Measurements from ENCODE around the gene DUSP7.

Gene DUSP7

GRCh38 chr3:52084954-52085680, 28.7 kb upstream of the DUSP7 start:
- no peak overlapping the region for H3K4me3 ChIP-seq (ENCODE audit: low read depth, low read length)

GRCh38 chr3:52084216-52084945, 28.0 kb upstream of the DUSP7 start:
- no peaks in the 10 kb centered on the region for H3K4me1 ChIP-seq (ENCODE audit: control insufficient read depth, insufficient read depth, low read length)
- H3K27ac ChIP-seq (ENCODE audit: low read depth, low read length) = no peak overlapping the region
- no peaks in the 10 kb centered on the region for H3K9me3 ChIP-seq (ENCODE audit: control insufficient read depth, insufficient read depth, low read length)
- H3K9ac ChIP-seq (ENCODE audit: low read depth, low read length) = no peak overlapping the region
- no peak overlapping the region for H3K4me3 ChIP-seq (ENCODE audit: low read depth, low read length)
- H3K27me3 ChIP-seq (ENCODE audit: control insufficient read depth, insufficient read depth, low read length) = no peaks in the 10 kb centered on the region
- H3K36me3 ChIP-seq (ENCODE audit: control insufficient read depth, insufficient read depth, low read length) = 0 out of 2 replicates have a peak, but pooled peaks cover 5% of the 10 kb centered on the region

More at GRCh38 chr3:52084954-52085680, 28.7 kb upstream of the DUSP7 start:
- H3K9me3 ChIP-seq (ENCODE audit: control insufficient read depth, insufficient read depth, low read length) = no peaks in the 10 kb centered on the region
- no peaks in the 10 kb centered on the region for H3K4me1 ChIP-seq (ENCODE audit: control insufficient read depth, insufficient read depth, low read length)
- H3K9ac ChIP-seq (ENCODE audit: low read depth, low read length) = no peak overlapping the region
- 0 out of 2 replicates have a peak, but pooled peaks cover 2% of the 10 kb centered on the region for H3K36me3 ChIP-seq (ENCODE audit: control insufficient read depth, insufficient read depth, low read length)
- H3K27ac ChIP-seq (ENCODE audit: low read depth, low read length) = no peak overlapping the region
- H3K27me3 ChIP-seq (ENCODE audit: control insufficient read depth, insufficient read depth, low read length) = no peaks in the 10 kb centered on the region

GRCh38 chr3:52083556-52084087, 27.3 kb upstream of the DUSP7 start:
- Histone ChIP-seq H3K9ac (ENCODE audit: low read depth, low read length) (no peak overlapping the region), H3K36me3 (ENCODE audit: control insufficient read depth, insufficient read depth, low read length) (0 out of 2 replicates have a peak, but pooled peaks cover 5% of the 10 kb centered on the region), H3K27ac (ENCODE audit: low read depth, low read length) (no peak overlapping the region), H3K9me3 (ENCODE audit: control insufficient read depth, insufficient read depth, low read length) (no peaks in the 10 kb centered on the region), H3K4me3 (ENCODE audit: low read depth, low read length) (no peak overlapping the region), H3K27me3 (ENCODE audit: control insufficient read depth, insufficient read depth, low read length) (no peaks in the 10 kb centered on the region), H3K4me1 (ENCODE audit: control insufficient read depth, insufficient read depth, low read length) (no peaks in the 10 kb centered on the region)

- Histone ChIP-seq H3K36me3 (ENCODE audit: control insufficient read depth, insufficient read depth, low read length) (0 out of 2 replicates have a peak, but pooled peaks cover 5% of the 10 kb centered on the region), H3K27ac (ENCODE audit: low read depth, low read length) (no peak overlapping the region), H3K27me3 (ENCODE audit: control insufficient read depth, insufficient read depth, low read length) (no peaks in the 10 kb centered on the region), H3K4me1 (ENCODE audit: control insufficient read depth, insufficient read depth, low read length) (no peaks in the 10 kb centered on the region), H3K9ac (ENCODE audit: low read depth, low read length) (no peak overlapping the region), H3K9me3 (ENCODE audit: control insufficient read depth, insufficient read depth, low read length) (no peaks in the 10 kb centered on the region), H3K4me3 (ENCODE audit: low read depth, low read length) (no peak overlapping the region)
Observed at GRCh38 chr3:52082951-52083350, 26.6 kb upstream of the DUSP7 start.

GRCh38 chr3:52080830-52081719, 24.7 kb upstream of the DUSP7 start:
- Histone ChIP-seq H3K9me3 (ENCODE audit: control insufficient read depth, insufficient read depth, low read length) (no peaks in the 10 kb centered on the region), H3K27me3 (ENCODE audit: control insufficient read depth, insufficient read depth, low read length) (no peaks in the 10 kb centered on the region), H3K27ac (ENCODE audit: low read depth, low read length) (no peak overlapping the region), H3K4me1 (ENCODE audit: control insufficient read depth, insufficient read depth, low read length) (no peaks in the 10 kb centered on the region), H3K36me3 (ENCODE audit: control insufficient read depth, insufficient read depth, low read length) (0 out of 2 replicates have a peak, but pooled peaks cover 5% of the 10 kb centered on the region), H3K9ac (ENCODE audit: low read depth, low read length) (no peak overlapping the region), H3K4me3 (ENCODE audit: low read depth, low read length) (no peak overlapping the region)

- no peaks in the 10 kb centered on the region for H3K4me1 ChIP-seq (ENCODE audit: control insufficient read depth, insufficient read depth, low read length)
- H3K36me3 ChIP-seq (ENCODE audit: control insufficient read depth, insufficient read depth, low read length) = peaks cover 15% of the 10 kb centered on the region
- no peak overlapping the region for H3K4me3 ChIP-seq (ENCODE audit: low read depth, low read length)
- H3K9ac ChIP-seq (ENCODE audit: low read depth, low read length) = no peak overlapping the region
- no peaks in the 10 kb centered on the region for H3K9me3 ChIP-seq (ENCODE audit: control insufficient read depth, insufficient read depth, low read length)
- H3K27me3 ChIP-seq (ENCODE audit: control insufficient read depth, insufficient read depth, low read length) = no peaks in the 10 kb centered on the region
- no peak overlapping the region for H3K27ac ChIP-seq (ENCODE audit: low read depth, low read length)
Observed at GRCh38 chr3:52079958-52080357, 23.6 kb upstream of the DUSP7 start.

- Histone ChIP-seq H3K4me1 (ENCODE audit: control insufficient read depth, insufficient read depth, low read length) (no peaks in the 10 kb centered on the region), H3K9me3 (ENCODE audit: control insufficient read depth, insufficient read depth, low read length) (no peaks in the 10 kb centered on the region), H3K9ac (ENCODE audit: low read depth, low read length) (no peak overlapping the region), H3K27ac (ENCODE audit: low read depth, low read length) (no peak overlapping the region), H3K36me3 (ENCODE audit: control insufficient read depth, insufficient read depth, low read length) (peaks cover 23% of the 10 kb centered on the region), H3K4me3 (ENCODE audit: low read depth, low read length) (no peak overlapping the region), H3K27me3 (ENCODE audit: control insufficient read depth, insufficient read depth, low read length) (no peaks in the 10 kb centered on the region)
Observed at GRCh38 chr3:52078781-52079560, 22.6 kb upstream of the DUSP7 start.

- H3K4me3 ChIP-seq (ENCODE audit: low read depth, low read length) = no peak overlapping the region
- H3K9me3 ChIP-seq (ENCODE audit: control insufficient read depth, insufficient read depth, low read length) = no peaks in the 10 kb centered on the region
- no peak overlapping the region for H3K9ac ChIP-seq (ENCODE audit: low read depth, low read length)
- no peak overlapping the region for H3K27ac ChIP-seq (ENCODE audit: low read depth, low read length)
- H3K4me1 ChIP-seq (ENCODE audit: control insufficient read depth, insufficient read depth, low read length) = no peaks in the 10 kb centered on the region
- peaks cover 29% of the 10 kb centered on the region for H3K36me3 ChIP-seq (ENCODE audit: control insufficient read depth, insufficient read depth, low read length)
- no peaks in the 10 kb centered on the region for H3K27me3 ChIP-seq (ENCODE audit: control insufficient read depth, insufficient read depth, low read length)
Observed at GRCh38 chr3:52077925-52078324, 21.6 kb upstream of the DUSP7 start.

- no peak overlapping the region for H3K27ac ChIP-seq (ENCODE audit: low read depth, low read length)
- no peaks in the 10 kb centered on the region for H3K4me1 ChIP-seq (ENCODE audit: control insufficient read depth, insufficient read depth, low read length)
- no peak overlapping the region for H3K4me3 ChIP-seq (ENCODE audit: low read depth, low read length)
- H3K9ac ChIP-seq (ENCODE audit: low read depth, low read length) = no peak overlapping the region
- no peaks in the 10 kb centered on the region for H3K9me3 ChIP-seq (ENCODE audit: control insufficient read depth, insufficient read depth, low read length)
- peaks cover 29% of the 10 kb centered on the region for H3K36me3 ChIP-seq (ENCODE audit: control insufficient read depth, insufficient read depth, low read length)
- no peaks in the 10 kb centered on the region for H3K27me3 ChIP-seq (ENCODE audit: control insufficient read depth, insufficient read depth, low read length)
Observed at GRCh38 chr3:52076896-52077780, 20.8 kb upstream of the DUSP7 start.
